K562 (cell line): ENCODE results near the gene DNAJB6. TPM values are rescaled to one million over a fixed set of nuclear protein-coding genes. Genes with fewer than 3 reads are reported as not detected.
A peak's percentile ranks its signal among the peaks of the same experiment; 100 is the strongest.

Source experiments
- ATF6 ChIP-seq: sonication (generic); formaldehyde crosslinking; IDR thresholded peaks from 2 replicates; pipeline ENCODE4 v1.4.0; 2020; ENCODE audit warnings: mild to moderate bottlenecking, missing genetic modification reagents
- EHMT2 ChIP-seq: fragments of 450-650 bp; IDR thresholded peaks from 2 replicates; pipeline ENCODE4 v1.6.1; 2018; ENCODE audit warnings: antibody characterized with exemption
- ERF ChIP-seq: fragments of 450-650 bp; formaldehyde crosslinking; IDR thresholded peaks from 2 replicates; pipeline ENCODE4 v1.4.0; 2020; ENCODE audit warnings: mild to moderate bottlenecking, mixed read lengths
- MAFK ChIP-seq: IDR thresholded peaks from 2 replicates; pipeline ENCODE4 v1.6.1; 2011; ENCODE audit warnings: low read length, improper control_type of control experiment
- MLLT1 ChIP-seq, 2 experiments: fragments of 450-650 bp; IDR thresholded peaks; 2 replicates each; pipeline ENCODE4 v1.6.1; 2016
- NR2C1 ChIP-seq, 2 experiments: fragments of 450-650 bp; IDR thresholded peaks; 2 replicates each; pipeline ENCODE4 v1.6.1; 2017; ENCODE audit warnings: mild to moderate bottlenecking in 2 of 2, antibody characterized with exemption in 1 of 2, inconsistent platforms in 1 of 2, missing compliant biosample characterization in 1 of 2, missing genetic modification characterization in 1 of 2
- PCBP2 ChIP-seq: fragments of 200-400 bp; formaldehyde crosslinking; IDR thresholded peaks from 2 replicates; pipeline ENCODE4 v1.6.1; 2018; ENCODE audit warnings: low read length, low read depth, mild to moderate bottlenecking, moderate library complexity; ENCODE audit not compliant: poor library complexity, severe bottlenecking
- RREB1 ChIP-seq: fragments of 250-450 bp; sonication (Bioruptor Pico); IDR thresholded peaks from 2 replicates; pipeline ENCODE4 v1.4.0; 2020
- SMAD1 ChIP-seq: fragments of 150-350 bp; IDR thresholded peaks from 2 replicates; pipeline ENCODE4 v1.6.1; 2014; ENCODE audit warnings: low read length, low read depth; ENCODE audit not compliant: partially characterized antibody
- ZNF217 ChIP-seq: sonication (generic); formaldehyde crosslinking; IDR thresholded peaks from 2 replicates; pipeline ENCODE4 v1.8.0; 2022; ENCODE audit warnings: mild to moderate bottlenecking, missing genetic modification reagents
- ZNF431 ChIP-seq: sonication (generic); formaldehyde crosslinking; IDR thresholded peaks from 2 replicates; pipeline ENCODE4 v1.8.0; 2022; ENCODE audit warnings: mild to moderate bottlenecking, missing genetic modification reagents
- polyA plus RNA-seq, 8 experiments: library from polyadenylated mRNA; depleted of rRNA in 4 of 8; stranded (reverse) in 5 of 8; unstranded in 3 of 8; fragments of >200 nt; fragmentation: Nextera tagmentation in 2 of 8; fragmentation: Illumina TruSeq in 1 of 8; extraction: Ambion mirVana in 2 of 8; extraction: Trizol in 1 of 8; gene quantifications; 2 replicates each; pipeline versions ENCODE4 v1.2.1 to v1.2.3, GENCODE V29; 2011 to 2014; ENCODE audit warnings: inconsistent platforms in 1 of 8, missing spikeins in 1 of 8
- total RNA-seq, 7 experiments: library from RNA; depleted of rRNA in 6 of 7; stranded (reverse); fragments of >200 nt in 6 of 7; fragmentation: Illumina TruSeq in 2 of 7; extraction: Trizol in 2 of 7; gene quantifications; 2 replicates each; pipeline versions ENCODE4 v1.2.1 to v1.2.3, GENCODE V29; 2011 to 2021; ENCODE audit warnings: low replicate concordance in 1 of 7
- TF ChIP-seq, protein P1 (sequence below): fragments of 450-650 bp; IDR thresholded peaks from 2 replicates; pipeline ENCODE4 v1.6.1; 2016; ENCODE audit warnings: antibody characterized with exemption
- TF ChIP-seq, protein P2 (sequence below): fragments of 450-650 bp; IDR thresholded peaks from 2 replicates; pipeline ENCODE4 v1.6.1; 2016; ENCODE audit warnings: mild to moderate bottlenecking

The DNAJB6 gene
- total and polyA plus RNA-seq, 9 of the 15 experiments (the other 6 are each of a cell fraction or from before 2014, with no cell fraction given), result 84.5 to 158 (median 135) TPM

DNA sequence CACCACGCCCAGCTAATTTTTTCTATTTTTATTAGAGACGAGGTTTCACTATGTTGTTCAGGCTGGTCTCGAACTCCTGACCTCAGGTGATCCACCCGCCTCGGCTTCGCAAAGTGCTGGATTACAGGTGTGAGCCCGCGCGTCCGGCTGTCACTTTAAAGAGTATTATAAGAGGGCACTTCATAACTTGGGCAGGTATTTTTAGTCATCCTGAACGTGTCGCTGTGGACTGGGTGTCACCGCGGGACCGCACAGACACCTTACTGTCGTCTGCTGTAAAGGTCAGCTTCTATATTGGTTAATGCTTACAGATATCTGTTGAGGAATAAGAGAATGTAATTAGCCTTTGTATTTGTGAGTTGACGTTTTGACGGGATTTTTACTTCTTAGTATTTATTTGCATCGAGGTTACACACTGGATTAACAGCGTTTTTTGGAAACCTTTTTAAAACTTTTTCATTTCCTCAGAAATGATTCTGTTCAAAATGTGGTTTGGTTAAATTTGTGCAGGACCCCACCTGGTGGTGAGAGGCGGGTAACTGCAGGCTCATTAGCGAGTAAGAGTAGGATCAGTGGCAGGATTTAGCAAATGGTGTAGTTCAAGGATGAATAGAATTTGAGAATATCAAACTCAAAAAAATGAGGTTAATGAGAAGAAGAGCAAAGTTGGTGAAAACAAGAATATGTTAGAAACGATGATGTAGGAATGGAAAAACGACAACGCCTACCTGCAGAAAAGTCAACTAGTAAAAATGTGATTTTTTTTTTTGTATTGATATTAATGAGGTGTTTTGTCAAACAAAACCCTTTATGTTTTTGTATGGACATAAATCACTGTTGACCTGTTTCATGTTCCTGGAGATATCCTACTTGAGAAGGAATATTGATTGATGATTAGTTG lies 3.2 kb downstream of the DNAJB6 start (continued):
- no peak for TF ChIP-seq RREB1 (CRISPR knock-in tag)
- no peak for TF ChIP-seq ATF6 (CRISPR knock-in tag)
- no peak for TF ChIP-seq SMAD1
- peak; percentile 46 for TF ChIP-seq MAFK
- TF ChIP-seq PCBP2, result no peak
- TF ChIP-seq MLLT1 (IDR thresholded peaks at IDR 0.05), result no peak
- TF ChIP-seq ERF (CRISPR knock-in tag), result no peak
- TF ChIP-seq NR2C1 (IDR thresholded peaks at IDR 0.05), result no peak
- TF ChIP-seq NR2C1 (tag; IDR thresholded peaks at IDR 0.05), result no peak
- TF ChIP-seq ZNF217 (CRISPR knock-in tag), result no peak
- TF ChIP-seq, protein P1, sequence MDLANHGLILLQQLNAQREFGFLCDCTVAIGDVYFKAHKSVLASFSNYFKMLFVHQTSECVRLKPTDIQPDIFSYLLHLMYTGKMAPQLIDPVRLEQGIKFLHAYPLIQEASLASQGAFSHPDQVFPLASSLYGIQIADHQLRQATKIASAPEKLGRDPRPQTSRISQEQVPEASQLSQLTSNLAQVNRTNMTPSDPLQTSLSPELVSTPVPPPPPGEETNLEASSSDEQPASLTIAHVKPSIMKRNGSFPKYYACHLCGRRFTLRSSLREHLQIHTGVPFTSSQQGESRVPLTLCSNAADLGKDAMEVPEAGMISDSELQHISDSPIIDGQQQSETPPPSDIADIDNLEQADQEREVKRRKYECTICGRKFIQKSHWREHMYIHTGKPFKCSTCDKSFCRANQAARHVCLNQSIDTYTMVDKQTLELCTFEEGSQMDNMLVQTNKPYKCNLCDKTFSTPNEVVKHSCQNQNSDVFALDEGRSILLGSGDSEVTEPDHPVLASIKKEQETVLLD, result no peak
- TF ChIP-seq ZNF431 (CRISPR knock-in tag), result 0 out of 2 replicates have a peak, but pooled peaks have one; percentile 1
- no peak for TF ChIP-seq EHMT2
- TF ChIP-seq, protein P2, sequence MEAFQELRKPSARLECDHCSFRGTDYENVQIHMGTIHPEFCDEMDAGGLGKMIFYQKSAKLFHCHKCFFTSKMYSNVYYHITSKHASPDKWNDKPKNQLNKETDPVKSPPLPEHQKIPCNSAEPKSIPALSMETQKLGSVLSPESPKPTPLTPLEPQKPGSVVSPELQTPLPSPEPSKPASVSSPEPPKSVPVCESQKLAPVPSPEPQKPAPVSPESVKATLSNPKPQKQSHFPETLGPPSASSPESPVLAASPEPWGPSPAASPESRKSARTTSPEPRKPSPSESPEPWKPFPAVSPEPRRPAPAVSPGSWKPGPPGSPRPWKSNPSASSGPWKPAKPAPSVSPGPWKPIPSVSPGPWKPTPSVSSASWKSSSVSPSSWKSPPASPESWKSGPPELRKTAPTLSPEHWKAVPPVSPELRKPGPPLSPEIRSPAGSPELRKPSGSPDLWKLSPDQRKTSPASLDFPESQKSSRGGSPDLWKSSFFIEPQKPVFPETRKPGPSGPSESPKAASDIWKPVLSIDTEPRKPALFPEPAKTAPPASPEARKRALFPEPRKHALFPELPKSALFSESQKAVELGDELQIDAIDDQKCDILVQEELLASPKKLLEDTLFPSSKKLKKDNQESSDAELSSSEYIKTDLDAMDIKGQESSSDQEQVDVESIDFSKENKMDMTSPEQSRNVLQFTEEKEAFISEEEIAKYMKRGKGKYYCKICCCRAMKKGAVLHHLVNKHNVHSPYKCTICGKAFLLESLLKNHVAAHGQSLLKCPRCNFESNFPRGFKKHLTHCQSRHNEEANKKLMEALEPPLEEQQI, result no peak
